22Rv1 (cell line): ENCODE measurements around the gene PPARG.

Experiments
- H3K27ac ChIP-seq: fragments of 450-650 bp; 2 replicates; pipeline ENCODE4 v1.5.1; 2017
- ZFX ChIP-seq: fragments of 450-650 bp; IDR thresholded peaks from 2 replicates; pipeline ENCODE4 v1.6.1; 2017; ENCODE audit warnings: antibody characterized with exemption, borderline replicate concordance
- TF ChIP-seq, protein P1 (sequence below): fragments of 450-650 bp; IDR thresholded peaks from 2 replicates; pipeline ENCODE4 v1.5.1; 2017; ENCODE audit warnings: mild to moderate bottlenecking

The PPARG gene

DNA sequence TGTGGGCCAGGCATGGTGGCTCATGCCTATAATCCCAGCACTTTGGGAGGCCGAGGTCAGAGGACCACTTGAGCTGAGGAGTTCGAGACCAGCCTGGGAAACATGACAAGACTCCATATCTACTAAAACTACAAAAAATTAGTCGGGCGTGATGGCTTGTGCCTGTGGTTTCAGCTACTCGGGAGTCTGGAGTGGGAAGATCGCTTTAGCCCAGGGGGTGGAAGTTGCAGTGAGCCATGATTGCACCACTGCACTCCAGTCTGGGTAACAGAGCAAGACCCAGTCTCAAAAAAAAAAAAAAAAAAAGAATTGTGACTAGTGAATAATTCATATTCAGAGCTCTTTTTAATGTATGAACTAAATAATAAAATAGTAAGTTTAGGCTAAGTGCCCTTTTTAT is 107.6 kb downstream of the PPARG start:
- TF ChIP-seq ZFX: no peak
- TF ChIP-seq, protein P1, sequence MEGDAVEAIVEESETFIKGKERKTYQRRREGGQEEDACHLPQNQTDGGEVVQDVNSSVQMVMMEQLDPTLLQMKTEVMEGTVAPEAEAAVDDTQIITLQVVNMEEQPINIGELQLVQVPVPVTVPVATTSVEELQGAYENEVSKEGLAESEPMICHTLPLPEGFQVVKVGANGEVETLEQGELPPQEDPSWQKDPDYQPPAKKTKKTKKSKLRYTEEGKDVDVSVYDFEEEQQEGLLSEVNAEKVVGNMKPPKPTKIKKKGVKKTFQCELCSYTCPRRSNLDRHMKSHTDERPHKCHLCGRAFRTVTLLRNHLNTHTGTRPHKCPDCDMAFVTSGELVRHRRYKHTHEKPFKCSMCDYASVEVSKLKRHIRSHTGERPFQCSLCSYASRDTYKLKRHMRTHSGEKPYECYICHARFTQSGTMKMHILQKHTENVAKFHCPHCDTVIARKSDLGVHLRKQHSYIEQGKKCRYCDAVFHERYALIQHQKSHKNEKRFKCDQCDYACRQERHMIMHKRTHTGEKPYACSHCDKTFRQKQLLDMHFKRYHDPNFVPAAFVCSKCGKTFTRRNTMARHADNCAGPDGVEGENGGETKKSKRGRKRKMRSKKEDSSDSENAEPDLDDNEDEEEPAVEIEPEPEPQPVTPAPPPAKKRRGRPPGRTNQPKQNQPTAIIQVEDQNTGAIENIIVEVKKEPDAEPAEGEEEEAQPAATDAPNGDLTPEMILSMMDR: no peak
- no peak overlapping the region for H3K27ac ChIP-seq

DNA sequence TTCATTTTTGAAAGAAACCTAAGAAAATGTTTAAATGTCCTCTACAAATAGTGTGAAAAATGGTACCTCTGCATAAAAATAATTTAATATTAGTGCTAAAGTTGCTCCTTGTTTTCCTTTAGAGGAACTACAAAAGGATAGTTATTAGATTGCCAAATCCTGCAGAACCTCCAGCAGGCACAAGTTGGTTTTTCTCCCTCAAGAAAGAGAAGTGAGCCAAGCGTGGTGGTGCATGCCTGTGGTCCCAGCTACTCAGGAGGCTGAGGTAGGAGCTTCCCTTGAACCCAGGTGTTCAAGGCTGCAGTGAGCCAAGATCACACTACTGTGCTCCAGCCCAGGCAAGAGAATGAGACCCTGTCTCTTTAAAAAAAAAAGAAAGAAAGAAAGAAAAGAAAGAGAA is 110.4 kb downstream of the PPARG start:
- no peak overlapping the region for H3K27ac ChIP-seq
- no peak for TF ChIP-seq ZFX
- TF ChIP-seq, protein P1: no peak

DNA sequence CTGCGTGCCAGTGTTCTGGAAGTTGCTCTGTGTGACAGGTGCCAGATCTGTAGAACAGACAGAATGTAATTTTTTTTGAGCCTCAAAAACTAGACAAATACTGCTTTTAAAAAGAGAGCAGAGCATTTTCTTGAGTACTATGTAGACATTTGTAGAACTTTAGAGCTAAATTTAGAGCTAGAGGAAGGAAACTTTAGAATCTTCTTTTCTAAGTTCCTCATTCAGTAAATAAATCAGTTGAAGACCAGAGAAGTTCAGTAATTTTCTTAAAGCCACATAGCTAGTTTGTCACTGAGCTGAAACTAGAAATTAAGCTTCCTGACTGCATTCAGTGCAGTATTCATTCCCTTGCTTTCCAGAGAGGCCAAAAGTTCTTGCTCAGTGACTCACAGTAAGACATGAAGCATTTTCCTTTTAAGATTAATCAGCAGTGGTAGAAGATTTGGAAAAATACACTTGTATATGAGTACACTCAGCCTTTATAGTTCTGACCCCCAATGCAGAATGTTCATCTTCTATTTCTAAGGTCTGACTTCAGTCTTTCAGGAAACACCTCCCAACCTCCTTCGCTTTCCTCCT is 111.8 kb downstream of the PPARG start:
- H3K27ac ChIP-seq: no peak overlapping the region
- no peak for TF ChIP-seq ZFX
- TF ChIP-seq, protein P1: no peak

DNA sequence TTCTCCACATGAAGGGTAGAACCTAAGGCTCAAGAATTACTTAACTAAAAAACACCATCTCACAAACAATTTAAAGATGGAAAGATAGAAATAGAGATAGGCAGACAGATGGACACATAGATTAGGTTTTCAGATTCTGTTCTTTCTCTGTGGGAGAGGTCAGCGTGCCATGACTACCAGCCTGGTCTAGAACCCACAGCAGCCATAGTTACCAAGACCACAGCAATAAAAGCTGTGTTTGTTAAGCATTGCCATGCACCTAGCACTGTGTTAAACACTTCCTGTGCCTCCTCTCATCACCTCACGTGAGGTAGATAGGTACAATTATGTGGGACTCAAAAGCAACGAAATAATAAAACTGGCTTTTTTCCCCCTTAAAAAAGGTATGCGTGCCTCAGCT is 112.3 kb downstream of the PPARG start:
- TF ChIP-seq, protein P1: no peak
- no peak for TF ChIP-seq ZFX
- H3K27ac ChIP-seq: no peak overlapping the region

DNA sequence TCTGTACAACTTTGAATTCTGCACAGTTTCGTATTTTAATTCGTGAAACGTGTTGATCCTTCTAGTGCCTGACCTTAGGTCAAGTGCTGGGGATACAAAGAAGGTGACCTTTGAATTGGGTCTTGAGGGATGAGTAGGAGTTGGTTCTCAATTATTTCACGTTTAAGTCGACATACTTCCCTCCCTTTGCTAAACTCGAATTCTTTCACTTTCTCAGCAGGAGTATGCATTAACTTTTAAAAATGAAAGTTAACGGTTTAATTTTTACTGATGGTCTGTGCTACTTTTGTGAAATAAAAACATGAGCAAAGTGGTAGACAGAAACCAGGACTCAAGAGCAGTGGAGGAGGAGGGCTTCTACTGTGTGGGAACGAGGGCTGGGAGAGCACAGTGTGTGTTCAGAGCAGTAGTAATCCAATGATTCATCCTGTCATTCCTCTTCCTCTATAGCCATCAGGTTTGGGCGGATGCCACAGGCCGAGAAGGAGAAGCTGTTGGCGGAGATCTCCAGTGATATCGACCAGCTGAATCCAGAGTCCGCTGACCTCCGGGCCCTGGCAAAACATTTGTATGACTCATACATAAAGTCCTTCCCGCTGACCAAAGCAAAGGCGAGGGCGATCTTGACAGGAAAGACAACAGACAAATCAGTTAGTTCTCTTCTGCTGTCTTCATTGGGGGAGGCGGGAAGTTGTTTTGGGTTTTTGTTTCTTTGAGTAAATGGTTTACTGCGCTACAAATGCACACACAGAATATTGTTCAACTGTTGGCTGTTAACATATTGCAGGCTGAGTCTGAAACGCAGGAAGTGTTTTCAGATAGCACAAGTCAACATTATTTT is 116.8 kb downstream of the PPARG start:
- no peak overlapping the region for H3K27ac ChIP-seq

DNA sequence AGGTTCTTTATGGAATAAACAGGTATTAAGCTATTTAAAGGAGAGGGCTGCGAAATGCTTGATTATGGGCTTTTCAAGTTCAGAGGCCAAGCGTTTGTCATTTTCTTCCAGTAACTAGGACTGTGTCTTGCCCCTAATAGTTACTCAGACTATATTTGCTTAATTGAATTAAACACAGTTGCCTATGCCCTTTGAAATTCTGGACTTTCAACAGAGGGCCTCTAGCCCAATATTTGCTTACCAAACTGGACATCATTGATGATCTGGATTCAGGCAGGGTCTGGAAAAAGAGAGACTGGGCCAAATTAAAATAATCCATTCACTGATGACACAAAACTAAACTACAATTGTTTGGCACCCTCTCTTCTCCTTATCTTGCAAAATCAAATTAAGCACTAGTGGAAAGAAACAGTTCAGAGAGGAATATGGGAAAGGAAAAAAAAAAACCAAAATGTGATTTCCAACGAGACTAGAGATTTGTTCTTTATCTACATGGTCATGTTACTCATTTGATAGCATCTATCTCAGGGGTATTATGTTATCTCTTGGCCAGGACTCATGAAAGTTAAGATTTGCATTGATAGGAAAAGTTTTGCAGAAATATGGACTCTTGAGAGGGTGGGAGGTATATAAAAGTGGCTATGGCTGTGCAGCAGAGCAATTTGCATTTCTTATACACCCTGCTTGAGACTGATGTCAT is 120.3 kb downstream of the PPARG start:
- H3K27ac ChIP-seq: no peak overlapping the region
- no peak for TF ChIP-seq ZFX
- TF ChIP-seq, protein P1: no peak

More for the DNA sequence above, 116.8 kb downstream of the PPARG start:
- no peak for TF ChIP-seq ZFX
- TF ChIP-seq, protein P1: no peak
